H9 (cell line): ENCODE measurements around the gene ANGPT4. TPM values are rescaled to one million over a fixed set of nuclear protein-coding genes. Genes with fewer than 3 reads are reported as not detected.

Source experiments
- DNase-seq: peaks from one replicate; pipeline ENCODE4 v3.0.0-alpha.2; 2017
- H2AFZ ChIP-seq: one replicate; pipeline ENCODE4 v1.6.1; 2013; ENCODE audit warnings: mild to moderate bottlenecking, low read length, control low read depth, moderate library complexity
- H2AK5ac ChIP-seq: 2 replicates; pipeline ENCODE4 v1.6.1; 2013; ENCODE audit warnings: low read length, control low read depth, mixed read lengths; ENCODE audit not compliant: insufficient read length
- H2BK120ac ChIP-seq: one replicate; pipeline ENCODE4 v1.6.1; 2013; ENCODE audit warnings: low read depth, mild to moderate bottlenecking, low read length, control low read depth, inconsistent platforms; ENCODE audit not compliant: poor library complexity, severe bottlenecking
- H2BK12ac ChIP-seq: 2 replicates; pipeline ENCODE4 v1.6.1; 2013; ENCODE audit warnings: low read length, control low read depth, mixed read lengths, low read depth; ENCODE audit not compliant: insufficient read length
- H2BK15ac ChIP-seq: 2 replicates; pipeline ENCODE4 v1.6.1; 2013; ENCODE audit warnings: low read depth, low read length, control low read depth
- H2BK20ac ChIP-seq: one replicate; pipeline ENCODE4 v1.6.1; 2013; ENCODE audit warnings: low read depth, mild to moderate bottlenecking, low read length, control low read depth, inconsistent platforms; ENCODE audit not compliant: poor library complexity, severe bottlenecking
- H2BK5ac ChIP-seq: 2 replicates; pipeline ENCODE4 v1.6.1; 2013; ENCODE audit warnings: low read length, control low read depth, mixed read lengths; ENCODE audit not compliant: insufficient read length
- H3K14ac ChIP-seq: 2 replicates; pipeline ENCODE4 v1.6.1; 2013; ENCODE audit warnings: low read length, control low read depth; ENCODE audit not compliant: insufficient read depth
- H3K18ac ChIP-seq: 2 replicates; pipeline ENCODE4 v1.6.1; 2013; ENCODE audit warnings: low read depth, mild to moderate bottlenecking, mixed read lengths, low read length, control low read depth; ENCODE audit not compliant: insufficient read length
- H3K23ac ChIP-seq: 2 replicates; pipeline ENCODE4 v1.6.1; 2013; ENCODE audit warnings: low read length, control low read depth, mixed read lengths, low read depth; ENCODE audit not compliant: insufficient read length
- H3K23me2 ChIP-seq: 2 replicates; pipeline ENCODE4 v1.6.1; 2013; ENCODE audit warnings: low read depth, mild to moderate bottlenecking, mixed read lengths, low read length, control low read depth; ENCODE audit not compliant: insufficient read length, poor library complexity, severe bottlenecking
- H3K27ac ChIP-seq: 2 replicates; pipeline ENCODE4 v1.5.1; 2013; ENCODE audit warnings: low read length, control low read depth, mixed read lengths, low read depth; ENCODE audit not compliant: insufficient read length
- H3K27me3 ChIP-seq: 2 replicates; pipeline ENCODE4 v1.6.1; 2013; ENCODE audit warnings: low read length, control low read depth, inconsistent platforms; ENCODE audit not compliant: insufficient read depth
- H3K4ac ChIP-seq: 2 replicates; pipeline ENCODE4 v1.6.1; 2013; ENCODE audit warnings: low read depth, mild to moderate bottlenecking, control low read depth, inconsistent platforms, low read length, moderate library complexity
- H3K4me1 ChIP-seq: 2 replicates; pipeline ENCODE4 v1.6.1; 2013; ENCODE audit warnings: low read length, control low read depth, inconsistent platforms; ENCODE audit not compliant: insufficient read depth
- H3K4me2 ChIP-seq: 2 replicates; pipeline ENCODE4 v1.6.1; 2013; ENCODE audit warnings: low read length, control low read depth, mixed read lengths; ENCODE audit not compliant: insufficient read length, insufficient read depth
- H3K56ac ChIP-seq: 2 replicates; pipeline ENCODE4 v1.6.1; 2013; ENCODE audit warnings: low read depth, mild to moderate bottlenecking, mixed read lengths, low read length, control low read depth; ENCODE audit not compliant: insufficient read length
- H3K79me1 ChIP-seq: 2 replicates; pipeline ENCODE4 v1.6.1; 2013; ENCODE audit warnings: low read depth, mild to moderate bottlenecking, moderate library complexity, low read length, control low read depth, inconsistent platforms; ENCODE audit not compliant: insufficient read depth, poor library complexity, severe bottlenecking
- H3K79me2 ChIP-seq: 2 replicates; pipeline ENCODE4 v1.6.1; 2013; ENCODE audit warnings: low read length, control low read depth, inconsistent platforms; ENCODE audit not compliant: insufficient read depth
- H3K9ac ChIP-seq: 2 replicates; pipeline ENCODE4 v1.6.1; 2013; ENCODE audit warnings: low read length, control low read depth, mixed read lengths; ENCODE audit not compliant: insufficient read length; ENCODE audit errors: extremely low read depth
- H3K9me3 ChIP-seq: one replicate; pipeline ENCODE4 v1.6.1; 2013; ENCODE audit warnings: low read depth, low read length, inconsistent platforms; ENCODE audit not compliant: control insufficient read depth
- H3T11ph ChIP-seq: one replicate; pipeline ENCODE4 v1.6.1; 2013; ENCODE audit warnings: mild to moderate bottlenecking, low read length, control low read depth, inconsistent platforms
- H4K20me1 ChIP-seq: one replicate; pipeline ENCODE4 v1.6.1; 2013; ENCODE audit not compliant: control insufficient read depth, insufficient read length, insufficient read depth
- H4K5ac ChIP-seq: 2 replicates; pipeline ENCODE4 v1.6.1; 2013; ENCODE audit warnings: low read depth, mild to moderate bottlenecking, mixed read lengths, low read length, control low read depth; ENCODE audit not compliant: insufficient read length
- H4K8ac ChIP-seq: replicated peaks from 2 replicates; pipeline ENCODE4 v1.6.1; 2013; ENCODE audit warnings: low read length, control low read depth, mixed read lengths, low read depth; ENCODE audit not compliant: insufficient read length
- H4K91ac ChIP-seq: 2 replicates; pipeline ENCODE4 v1.6.1; 2013; ENCODE audit warnings: low read depth, mild to moderate bottlenecking, moderate library complexity, mixed read lengths, low read length, control low read depth; ENCODE audit not compliant: insufficient read length
- H3K27ac Mint-ChIP-seq, 3 experiments: 2 replicates in 2 of 3; 3 replicates in 1 of 3; pipeline ENCODE4 v1.8.0; 2020 to 2021; ENCODE audit warnings: mixed read lengths in 3 of 3, mild to moderate bottlenecking in 1 of 3, moderate library complexity in 1 of 3
- H3K27me3 Mint-ChIP-seq: 2 replicates; pipeline ENCODE4 v1.8.0; 2021; ENCODE audit warnings: low read depth, mild to moderate bottlenecking, moderate library complexity, mixed read lengths
- H3K36me3 Mint-ChIP-seq, 3 experiments: 2 replicates in 2 of 3; 3 replicates in 1 of 3; pipeline ENCODE4 v1.8.0; 2020 to 2021; ENCODE audit warnings: low read depth in 3 of 3, mixed read lengths in 3 of 3; ENCODE audit not compliant: insufficient read depth in 1 of 3
- H3K4me1 Mint-ChIP-seq, 2 experiments: 2 replicates each; pipeline ENCODE4 v1.8.0; 2020; ENCODE audit warnings: mixed read lengths in 2 of 2
- H3K4me3 Mint-ChIP-seq, 2 experiments: 2 replicates in 1 of 2; 3 replicates in 1 of 2; pipeline ENCODE4 v1.8.0; 2020 to 2021; ENCODE audit warnings: mild to moderate bottlenecking in 2 of 2, mixed read lengths in 2 of 2, moderate library complexity in 1 of 2
- H3K9me3 Mint-ChIP-seq, 2 experiments: 2 replicates in 1 of 2; 3 replicates in 1 of 2; pipeline ENCODE4 v1.8.0; 2020; ENCODE audit warnings: mild to moderate bottlenecking in 2 of 2, mixed read lengths in 2 of 2, moderate library complexity in 1 of 2
- WGBS: extraction: QIAGEN DNeasy Blood & Tissue Kit; methylation state at CpG from one replicate; pipeline ENCODE4 v1.1.7; 2013; ENCODE audit warnings: missing lambda C conversion rate, low lambda C conversion rate, mixed read lengths; ENCODE audit not compliant: insufficient read length; ENCODE audit errors: extremely low coverage; 5-methylcytosine and 5-hydroxymethylcytosine counted together
- total RNA-seq: library from RNA; stranded (reverse); gene quantifications from 2 replicates; pipeline ENCODE4 v1.2.1, GENCODE V29; 2021
- TF ChIP-seq, protein P1 (sequence below): fragments of 200-600 bp; sonication (generic); conservative IDR thresholded peaks from 3 replicates; pipeline ENCODE4 v1.8.0; 2021; ENCODE audit warnings: antibody characterized with exemption, mild to moderate bottlenecking

The ANGPT4 gene
- total RNA-seq, 1 experiment from 2014 or later = 0.11 TPM

- H3K23ac ChIP-seq = no peak overlapping the region
- no peaks in the 10 kb centered on the region for H3K79me2 ChIP-seq
- H3K79me1 ChIP-seq = no peaks in the 10 kb centered on the region
- no peaks in the 10 kb centered on the region for H3K23me2 ChIP-seq
- no peaks in the 10 kb centered on the region for H3K36me3 Mint-ChIP-seq
- H4K20me1 ChIP-seq = no peaks in the 10 kb centered on the region
- H3K4me1 Mint-ChIP-seq = peaks cover 7 to 10% of the 10 kb centered on the region in 2 experiments
- H4K8ac ChIP-seq = no peak overlapping the region
- WGBS = no CpG with 5 or more reads among the region's 7 CpGs
- no peak overlapping the region for H2BK20ac ChIP-seq
- H3K4me1 ChIP-seq = no peaks in the 10 kb centered on the region
- no peak overlapping the region for H3K56ac ChIP-seq
- TF ChIP-seq, protein P1, sequence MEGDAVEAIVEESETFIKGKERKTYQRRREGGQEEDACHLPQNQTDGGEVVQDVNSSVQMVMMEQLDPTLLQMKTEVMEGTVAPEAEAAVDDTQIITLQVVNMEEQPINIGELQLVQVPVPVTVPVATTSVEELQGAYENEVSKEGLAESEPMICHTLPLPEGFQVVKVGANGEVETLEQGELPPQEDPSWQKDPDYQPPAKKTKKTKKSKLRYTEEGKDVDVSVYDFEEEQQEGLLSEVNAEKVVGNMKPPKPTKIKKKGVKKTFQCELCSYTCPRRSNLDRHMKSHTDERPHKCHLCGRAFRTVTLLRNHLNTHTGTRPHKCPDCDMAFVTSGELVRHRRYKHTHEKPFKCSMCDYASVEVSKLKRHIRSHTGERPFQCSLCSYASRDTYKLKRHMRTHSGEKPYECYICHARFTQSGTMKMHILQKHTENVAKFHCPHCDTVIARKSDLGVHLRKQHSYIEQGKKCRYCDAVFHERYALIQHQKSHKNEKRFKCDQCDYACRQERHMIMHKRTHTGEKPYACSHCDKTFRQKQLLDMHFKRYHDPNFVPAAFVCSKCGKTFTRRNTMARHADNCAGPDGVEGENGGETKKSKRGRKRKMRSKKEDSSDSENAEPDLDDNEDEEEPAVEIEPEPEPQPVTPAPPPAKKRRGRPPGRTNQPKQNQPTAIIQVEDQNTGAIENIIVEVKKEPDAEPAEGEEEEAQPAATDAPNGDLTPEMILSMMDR = no peak
- H3K4me3 Mint-ChIP-seq = no peak overlapping the region
- H2AFZ ChIP-seq = no peak overlapping the region
- no peak overlapping the region for H3K27ac ChIP-seq
- no peak overlapping the region for H2BK120ac ChIP-seq
- no peak overlapping the region for H3T11ph ChIP-seq
- no peaks in the 10 kb centered on the region for H3K27me3 ChIP-seq
- H2AK5ac ChIP-seq = no peak overlapping the region
- H2BK15ac ChIP-seq = no peak overlapping the region
- no peak for DNase-seq
- no peak overlapping the region for H3K9ac ChIP-seq
- peaks cover 16% of the 10 kb centered on the region for H3K27me3 Mint-ChIP-seq
- H3K14ac ChIP-seq = no peak overlapping the region
- no peak overlapping the region for H4K5ac ChIP-seq
- no peak overlapping the region for H2BK12ac ChIP-seq
- H3K9me3 Mint-ChIP-seq = no peaks in the 10 kb centered on the region; a peak in 1 of 5 replicates
- no peak overlapping the region for H3K27ac Mint-ChIP-seq
- no peak overlapping the region for H3K4me2 ChIP-seq
- no peak overlapping the region for H3K4ac ChIP-seq
- no peak overlapping the region for H4K91ac ChIP-seq
- no peaks in the 10 kb centered on the region for H3K9me3 ChIP-seq
- no peak overlapping the region for H3K18ac ChIP-seq
- no peak overlapping the region for H2BK5ac ChIP-seq
These were observed 38.3 kb downstream of the ANGPT4 start for GRCh38 chr20:877814-878213.
